ENCODE results near the gene KIF22.

- TF ChIP-seq CTCF (IDR thresholded peaks at IDR 0.05; ENCODE audit: insufficient read depth, low read depth, low read length) = peak; percentile 27
- no peak for TF ChIP-seq EZH2 (IDR thresholded peaks at IDR 0.05; ENCODE audit: insufficient read depth, low read length)
Measured at GRCh38 chr16:29807426-29808218, 17.1 kb downstream of the KIF22 start.

Measured in astrocyte (in vitro differentiated cells and primary cell).